ENCODE results near the gene FANCC. TPM values are rescaled to one million over a fixed set of nuclear protein-coding genes. Genes with fewer than 3 reads are reported as not detected.

The FANCC gene
- total RNA-seq, 2 experiments from 2014 or later, result 5.7 to 6.3 TPM

- TF ChIP-seq CTCF (IDR thresholded peaks at IDR 0.05), result no peak
- POLR2A ChIA-PET, result no interaction called here
- Mint-ChIP-seq H3K36me3 (ENCODE audit: low read depth) (peaks cover 17% of the 10 kb centered on the region), H3K4me1 (ENCODE audit: low read depth) (peaks cover 6% of the 10 kb centered on the region), H3K27me3 (no peaks in the 10 kb centered on the region), H3K4me3 (no peak overlapping the region), H3K27ac (no peak overlapping the region), H3K9me3 (peaks cover 20% of the 10 kb centered on the region)
- intact Hi-C loops (cut with DNase I, micrococcal nuclease), result no loop called here
- DNase-seq (no peak), ATAC-seq (ENCODE audit: poor library complexity) (no peak)
- Histone ChIP-seq H3K27me3 (ENCODE audit: control insufficient read depth in 1 of 2, insufficient read depth in 2 of 2, low read length in 2 of 2) (no peaks in the 10 kb centered on the region), H3K4me1 (ENCODE audit: insufficient read depth, low read length) (no peaks in the 10 kb centered on the region), H3K36me3 (ENCODE audit: insufficient read depth, low read length) (no peaks in the 10 kb centered on the region), H3K4me3 (ENCODE audit: low read length) (no peak overlapping the region), H3K27ac (ENCODE audit: low read depth in 1 of 2, low read length in 2 of 2) (no peak overlapping the region), H3K9me3 (ENCODE audit: control insufficient read depth in 1 of 2, insufficient read depth in 1 of 2, low read length in 2 of 2) (peaks cover 4 to 12% of the 10 kb centered on the region in 2 experiments)
- CTCF ChIA-PET, result no interaction called here
Measured at GRCh38 chr9:95284162-95285080, 33.1 kb downstream of the FANCC start.

- Histone ChIP-seq H3K36me3 (ENCODE audit: insufficient read depth, low read length) (no peaks in the 10 kb centered on the region), H3K4me3 (ENCODE audit: low read length) (no peak overlapping the region), H3K9me3 (ENCODE audit: control insufficient read depth in 1 of 2, insufficient read depth in 1 of 2, low read length in 2 of 2) (peaks cover 8 to 12% of the 10 kb centered on the region in 2 experiments), H3K27ac (ENCODE audit: low read depth in 1 of 2, low read length in 2 of 2) (no peak overlapping the region), H3K4me1 (ENCODE audit: insufficient read depth, low read length) (no peaks in the 10 kb centered on the region), H3K27me3 (ENCODE audit: control insufficient read depth in 1 of 2, insufficient read depth in 2 of 2, low read length in 2 of 2) (no peaks in the 10 kb centered on the region)
- ATAC-seq (ENCODE audit: poor library complexity) (no peak), DNase-seq (no peak)
- CTCF ChIA-PET, result no interaction called here
- intact Hi-C loops (cut with DNase I, micrococcal nuclease), result no loop called here
- Mint-ChIP-seq H3K27ac (no peak overlapping the region), H3K9me3 (peaks cover 20% of the 10 kb centered on the region), H3K36me3 (ENCODE audit: low read depth) (peaks cover 17% of the 10 kb centered on the region), H3K4me3 (no peak overlapping the region), H3K27me3 (no peaks in the 10 kb centered on the region), H3K4me1 (ENCODE audit: low read depth) (peaks cover 5% of the 10 kb centered on the region)
- no peak for TF ChIP-seq CTCF (IDR thresholded peaks at IDR 0.05)
- POLR2A ChIA-PET, result interaction anchor here (1.0 kb wide), 1 partner anchor 20 kb away, joined by 3 read pairs; no protein-coding TSS in a partner anchor
Measured at GRCh38 chr9:95283673-95284072, 33.8 kb downstream of the FANCC start.

- Histone ChIP-seq H3K36me3 (ENCODE audit: insufficient read depth, low read length) (no peaks in the 10 kb centered on the region), H3K27me3 (ENCODE audit: control insufficient read depth in 1 of 2, insufficient read depth in 2 of 2, low read length in 2 of 2) (no peaks in the 10 kb centered on the region), H3K4me3 (ENCODE audit: low read length) (no peak overlapping the region), H3K9me3 (ENCODE audit: control insufficient read depth in 1 of 2, insufficient read depth in 1 of 2, low read length in 2 of 2) (peaks cover 8 to 12% of the 10 kb centered on the region in 2 experiments), H3K4me1 (ENCODE audit: insufficient read depth, low read length) (no peaks in the 10 kb centered on the region), H3K27ac (ENCODE audit: low read depth in 1 of 2, low read length in 2 of 2) (no peak overlapping the region)
- Mint-ChIP-seq H3K27me3 (no peaks in the 10 kb centered on the region), H3K4me1 (ENCODE audit: low read depth) (no peaks in the 10 kb centered on the region), H3K4me3 (no peak overlapping the region), H3K27ac (no peak overlapping the region), H3K36me3 (ENCODE audit: low read depth) (peaks cover 20% of the 10 kb centered on the region), H3K9me3 (peaks cover 20% of the 10 kb centered on the region)
- intact Hi-C loops (cut with DNase I, micrococcal nuclease), result no loop called here
- DNase-seq, result no peak
- ChIA-PET POLR2A (no interaction called here), CTCF (no interaction called here)
- no peak for TF ChIP-seq CTCF (IDR thresholded peaks at IDR 0.05)
- no peak for ATAC-seq (ENCODE audit: poor library complexity)
Measured at GRCh38 chr9:95282332-95282731, 35.2 kb downstream of the FANCC start.
